Panc1 (cell line): Measurements from ENCODE around the gene IFT27. TPM values are rescaled to one million over a fixed set of nuclear protein-coding genes. Genes with fewer than 3 reads are reported as not detected.
"Not testable (repeated sequence)": the region's sequence is repeated elsewhere in the genome, so short reads cannot be mapped to it uniquely, and the experiment has no call there.

Experiments
- ATAC-seq: fragments of 200-7000 bp; cut with Tn5 transposase; 2 replicates; pipeline ENCODE4 v1.9.1; 2020; ENCODE audit warnings: mild to moderate bottlenecking, moderate library complexity
- BruUV-seq: library from RNA; stranded (reverse); fragments of 400-500 nt; replicated peaks from 2 replicates; lab custom pipeline; 2021; lab: Mats Ljungman, UMichigan
- CTCF ChIA-PET: fragments of 300-600 bp; sonication (Branson Sonifier 250); formaldehyde crosslinking; loops from one replicate; lab custom pipeline; 2022; ENCODE audit warnings: antibody characterized with exemption; lab: Charles Lee
- POLR2A ChIA-PET: fragments of 300-600 bp; sonication (Branson Sonifier 250); formaldehyde crosslinking; loops from one replicate; lab custom pipeline; 2022; ENCODE audit warnings: antibody characterized with exemption; lab: Charles Lee
- DNase-seq: peaks from one replicate; pipeline ENCODE4 v3.0.0-alpha.2; 2010; ENCODE audit warnings: low read depth, low spot score
- H3K27ac ChIP-seq: 2 replicates; pipeline ENCODE4 v1.5.1; 2011; ENCODE audit warnings: mild to moderate bottlenecking, low read length, inconsistent platforms
- H3K27me3 ChIP-seq: fragments of 200-500 bp; sonication (Bioruptor generic); 2 replicates; pipeline ENCODE4 v1.6.0; 2014; ENCODE audit warnings: low read length, inconsistent platforms; ENCODE audit not compliant: control insufficient read depth, insufficient read depth
- H3K36me3 ChIP-seq: fragments of 200-500 bp; sonication (Bioruptor generic); 2 replicates; pipeline ENCODE4 v1.5.1; 2014; ENCODE audit warnings: inconsistent platforms, mild to moderate bottlenecking, low read length, moderate library complexity; ENCODE audit not compliant: control insufficient read depth, insufficient read depth
- H3K4me1 ChIP-seq: 2 replicates; pipeline ENCODE4 v1.5.1; 2011; ENCODE audit warnings: inconsistent platforms, mild to moderate bottlenecking, low read length, moderate library complexity; ENCODE audit not compliant: control insufficient read depth, insufficient read depth
- H3K4me3 ChIP-seq, 2 experiments: 2 replicates each; pipeline ENCODE4 v1.5.1; 2011 to 2012; ENCODE audit warnings: low read depth in 2 of 2, low read length in 2 of 2, mild to moderate bottlenecking in 2 of 2, inconsistent platforms in 1 of 2, moderate library complexity in 1 of 2
- H3K9me3 ChIP-seq: fragments of 200-500 bp; sonication (Bioruptor generic); 2 replicates; pipeline ENCODE4 v1.5.1; 2014; ENCODE audit warnings: low read depth, mild to moderate bottlenecking, inconsistent platforms, low read length, moderate library complexity; ENCODE audit not compliant: control insufficient read depth, insufficient read depth
- CTCF ChIP-seq: fragments of 450-650 bp; IDR thresholded peaks from 2 replicates; pipeline ENCODE4 v1.5.1; 2017; ENCODE audit warnings: mild to moderate bottlenecking
- POLR2AphosphoS5 ChIP-seq: IDR thresholded peaks from 2 replicates; pipeline ENCODE4 v1.6.1; 2012; ENCODE audit warnings: mild to moderate bottlenecking, low read depth, low read length, moderate library complexity
- REST ChIP-seq, 2 experiments: IDR thresholded peaks; 2 replicates each; pipeline ENCODE4 v1.6.1; 2011 to 2012; ENCODE audit warnings: low read depth in 2 of 2, control low read depth in 1 of 2, low read length in 1 of 2, mild to moderate bottlenecking in 1 of 2, moderate library complexity in 1 of 2; ENCODE audit not compliant: insufficient read depth in 1 of 2
- SIN3A ChIP-seq: IDR thresholded peaks from 2 replicates; pipeline ENCODE4 v1.6.1; 2012; ENCODE audit warnings: low read depth, mild to moderate bottlenecking, low read length, moderate library complexity, borderline replicate concordance; ENCODE audit not compliant: insufficient read depth
- TCF7L2 ChIP-seq: IDR thresholded peaks from 2 replicates; pipeline ENCODE4 v1.6.1; 2011; ENCODE audit warnings: mild to moderate bottlenecking, low read depth, low read length, inconsistent platforms
- in situ Hi-C: cut with HindIII; loops from 2 replicates; pipeline ENCODE4 v1.10.0; 2016; ENCODE audit warnings: low sequenced_read_pairs, low pct_unique_long_range_greater_than_20kb
- intact Hi-C: fragments of 100-400 bp; cut with micrococcal nuclease; formaldehyde crosslinking; loops from one replicate; pipeline ENCODE4 v1.10.0; 2022; ENCODE audit not compliant: unreplicated experiment
- total RNA-seq: library from RNA; stranded (reverse); gene quantifications from one replicate; pipeline ENCODE4 v1.2.1, GENCODE V29; 2021; ENCODE audit not compliant: unreplicated experiment

The IFT27 gene
- total RNA-seq, 1 experiment from 2014 or later = 44.4 TPM

- Histone ChIP-seq H3K27ac (no peak overlapping the region), H3K4me3 (no peak overlapping the region), H3K9me3 (no peaks in the 10 kb centered on the region), H3K4me1 (no peaks in the 10 kb centered on the region), H3K27me3 (no peaks in the 10 kb centered on the region), H3K36me3 (no peaks in the 10 kb centered on the region)
- no TSS peak for BruUV-seq
- in situ Hi-C loops = no loop called here
- intact Hi-C loops = no loop called here
- ChIA-PET POLR2A (no interaction called here), CTCF (no interaction called here)
- no peak for DNase-seq
- no peak for ATAC-seq
- TF ChIP-seq CTCF = no peak
- no peak for TF ChIP-seq SIN3A
- TF ChIP-seq REST (IDR thresholded peaks at IDR 0.05; ENCODE audit: insufficient read depth in 1 of 2, low read depth in 2 of 2, low read length in 1 of 2) = no peak
- TF ChIP-seq TCF7L2 = no peak
- no peak for TF ChIP-seq POLR2AphosphoS5
These were observed 43.3 kb downstream of the IFT27 start for GRCh38 chr22:36732609-36733008.

- no peak overlapping the region for H3K4me3 ChIP-seq
- H3K27ac ChIP-seq = no peak overlapping the region
- intact Hi-C loops = no loop called here
- POLR2A ChIA-PET = no interaction called here
- no peaks in the 10 kb centered on the region for H3K4me1 ChIP-seq
- CTCF ChIA-PET = no interaction called here
- TF ChIP-seq SIN3A (no peak), TCF7L2 (no peak), CTCF (no peak), REST (IDR thresholded peaks at IDR 0.05; ENCODE audit: insufficient read depth in 1 of 2, low read depth in 2 of 2, low read length in 1 of 2) (no peak), POLR2AphosphoS5 (no peak)
- in situ Hi-C loops = no loop called here
- no peaks in the 10 kb centered on the region for H3K36me3 ChIP-seq
- no peaks in the 10 kb centered on the region for H3K9me3 ChIP-seq
- DNase-seq = no peak
- no peaks in the 10 kb centered on the region for H3K27me3 ChIP-seq
- no peak for ATAC-seq
- no TSS peak for BruUV-seq
These were observed 44.0 kb downstream of the IFT27 start for GRCh38 chr22:36731916-36732315.

GRCh38 chr22:36731321-36731720 lies 44.6 kb downstream of the IFT27 start:
- H3K4me1 ChIP-seq, H3K27ac ChIP-seq, H3K27me3 ChIP-seq, H3K9me3 ChIP-seq, BruUV-seq, POLR2A ChIA-PET, CTCF ChIA-PET, DNase-seq, H3K36me3 ChIP-seq, intact Hi-C loops, in situ Hi-C loops, H3K4me3 ChIP-seq, ATAC-seq: not testable (repeated sequence)
